ENCODE data around the gene LHPP. TPM values are rescaled to one million over a fixed set of nuclear protein-coding genes. Genes with fewer than 3 reads are reported as not detected.
"Not testable (repeated sequence)": the region's sequence is repeated elsewhere in the genome, so short reads cannot be mapped to it uniquely, and the experiment has no call there.

Gene LHPP
- total RNA-seq, 1 experiment from 2014 or later = 6.6 TPM

GRCh38 chr10:124433461-124433860, 28.2 kb upstream of the LHPP start:
- Histone ChIP-seq H3K4me1 (ENCODE audit: insufficient read depth, low read length) (peaks cover 10% of the 10 kb centered on the region), H3F3A (ENCODE audit: low read length, unreplicated experiment) (no peaks in the 10 kb centered on the region), H3K27ac (ENCODE audit: low read length) (no peak overlapping the region), H3K9ac (ENCODE audit: low read length) (no peak overlapping the region), H3K36me3 (ENCODE audit: low read depth, low read length) (no peaks in the 10 kb centered on the region), H3K79me2 (ENCODE audit: low read length) (no peaks in the 10 kb centered on the region), H2AFZ (ENCODE audit: low read length) (no peak overlapping the region), H3K4me2 (ENCODE audit: low read length) (no peak overlapping the region), H3K9me3 (ENCODE audit: low read length) (no peaks in the 10 kb centered on the region), H4K20me1 (ENCODE audit: low read length) (no peaks in the 10 kb centered on the region), H3K9me2 (replicated peaks; ENCODE audit: low read length) (no peaks in the 10 kb centered on the region), H3K27me3 (ENCODE audit: low read length) (no peaks in the 10 kb centered on the region), H3K4me3 (ENCODE audit: low read length) (no peak overlapping the region)
- TF ChIP-seq, protein P1, sequence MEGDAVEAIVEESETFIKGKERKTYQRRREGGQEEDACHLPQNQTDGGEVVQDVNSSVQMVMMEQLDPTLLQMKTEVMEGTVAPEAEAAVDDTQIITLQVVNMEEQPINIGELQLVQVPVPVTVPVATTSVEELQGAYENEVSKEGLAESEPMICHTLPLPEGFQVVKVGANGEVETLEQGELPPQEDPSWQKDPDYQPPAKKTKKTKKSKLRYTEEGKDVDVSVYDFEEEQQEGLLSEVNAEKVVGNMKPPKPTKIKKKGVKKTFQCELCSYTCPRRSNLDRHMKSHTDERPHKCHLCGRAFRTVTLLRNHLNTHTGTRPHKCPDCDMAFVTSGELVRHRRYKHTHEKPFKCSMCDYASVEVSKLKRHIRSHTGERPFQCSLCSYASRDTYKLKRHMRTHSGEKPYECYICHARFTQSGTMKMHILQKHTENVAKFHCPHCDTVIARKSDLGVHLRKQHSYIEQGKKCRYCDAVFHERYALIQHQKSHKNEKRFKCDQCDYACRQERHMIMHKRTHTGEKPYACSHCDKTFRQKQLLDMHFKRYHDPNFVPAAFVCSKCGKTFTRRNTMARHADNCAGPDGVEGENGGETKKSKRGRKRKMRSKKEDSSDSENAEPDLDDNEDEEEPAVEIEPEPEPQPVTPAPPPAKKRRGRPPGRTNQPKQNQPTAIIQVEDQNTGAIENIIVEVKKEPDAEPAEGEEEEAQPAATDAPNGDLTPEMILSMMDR (conservative IDR thresholded peaks at IDR 0.05; ENCODE audit: low read depth, low read length) = no peak
- no peak for TF ChIP-seq EZH2phosphoT487 (IDR thresholded peaks at IDR 0.05; ENCODE audit: borderline replicate concordance, low read length)
- no peak for TF ChIP-seq EZH2 (IDR thresholded peaks at IDR 0.05; ENCODE audit: low read length, unreplicated experiment)
- no peak for DNase-seq
- intact Hi-C loops (cut with micrococcal nuclease) = no loop called here
- ChIA-PET CTCF (no interaction called here), POLR2A (ENCODE audit: unreplicated experiment) (interaction anchor here (0.6 kb wide), 1 partner anchor 1287 kb away, joined by 9 read pairs; no protein-coding TSS in a partner anchor)
- no TSS peak for BruUV-seq (replicated peaks)
- no peak for ATAC-seq

GRCh38 chr10:124435683-124436082, 25.9 kb upstream of the LHPP start:
- H3K4me1 ChIP-seq (ENCODE audit: insufficient read depth, low read length); BruUV-seq (replicated peaks); H2AFZ ChIP-seq (ENCODE audit: low read length); H3K4me3 ChIP-seq (ENCODE audit: low read length); H4K20me1 ChIP-seq (ENCODE audit: low read length); DNase-seq; CTCF ChIA-PET; H3K36me3 ChIP-seq (ENCODE audit: low read depth, low read length); POLR2A ChIA-PET (ENCODE audit: unreplicated experiment); H3K4me2 ChIP-seq (ENCODE audit: low read length); H3K9me3 ChIP-seq (ENCODE audit: low read length); H3F3A ChIP-seq (ENCODE audit: low read length, unreplicated experiment); H3K9ac ChIP-seq (ENCODE audit: low read length); H3K27me3 ChIP-seq (ENCODE audit: low read length); intact Hi-C loops (cut with micrococcal nuclease); H3K9me2 ChIP-seq (replicated peaks; ENCODE audit: low read length); ATAC-seq; H3K27ac ChIP-seq (ENCODE audit: low read length); H3K79me2 ChIP-seq (ENCODE audit: low read length): not testable (repeated sequence)

DNA sequence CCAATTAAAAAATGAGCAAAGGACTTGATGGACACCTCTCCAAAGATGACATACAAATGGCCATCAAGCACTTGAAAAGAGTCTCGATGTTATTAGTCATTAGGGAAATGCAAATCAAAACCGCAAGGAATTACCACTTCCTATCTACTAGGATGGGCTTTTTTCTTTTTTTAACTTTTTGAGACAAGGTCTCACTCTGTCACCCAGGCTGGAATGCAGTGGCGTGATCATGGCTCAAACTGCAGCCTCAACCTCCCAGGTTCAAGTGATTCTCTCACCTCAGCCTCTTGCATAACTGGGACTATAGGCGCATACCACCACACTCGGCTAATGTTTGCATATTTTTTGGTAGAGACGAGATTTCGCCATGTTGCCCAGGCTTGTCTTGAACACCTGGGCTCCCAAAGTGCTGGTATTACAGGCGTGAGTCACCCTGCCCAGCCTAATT, 25.4 kb upstream of the LHPP start:
- no peak for DNase-seq
- no peak overlapping the region for H3K4me2 ChIP-seq (ENCODE audit: low read length)
- ATAC-seq = no peak

GRCh38 chr10:124441694-124442093, 19.9 kb upstream of the LHPP start:
- H2AFZ ChIP-seq (ENCODE audit: low read length); H3K4me3 ChIP-seq (ENCODE audit: low read length); H3K9me2 ChIP-seq (replicated peaks; ENCODE audit: low read length); H3K79me2 ChIP-seq (ENCODE audit: low read length); POLR2A ChIA-PET (ENCODE audit: unreplicated experiment); H3K27ac ChIP-seq (ENCODE audit: low read length); CTCF ChIA-PET; H3K27me3 ChIP-seq (ENCODE audit: low read length); intact Hi-C loops (cut with micrococcal nuclease); H3F3A ChIP-seq (ENCODE audit: low read length, unreplicated experiment); H3K36me3 ChIP-seq (ENCODE audit: low read depth, low read length); H3K9ac ChIP-seq (ENCODE audit: low read length); H4K20me1 ChIP-seq (ENCODE audit: low read length); H3K4me2 ChIP-seq (ENCODE audit: low read length); H3K4me1 ChIP-seq (ENCODE audit: insufficient read depth, low read length); ATAC-seq; H3K9me3 ChIP-seq (ENCODE audit: low read length); BruUV-seq (replicated peaks); DNase-seq: not testable (repeated sequence)

More for the DNA sequence above, 25.4 kb upstream of the LHPP start:
- no peaks in the 10 kb centered on the region for H3K36me3 ChIP-seq (ENCODE audit: low read depth, low read length)
- ChIA-PET POLR2A (ENCODE audit: unreplicated experiment) (no interaction called here), CTCF (no interaction called here)
- no TSS peak for BruUV-seq (replicated peaks)
- no peak overlapping the region for H3K9ac ChIP-seq (ENCODE audit: low read length)
- no peak overlapping the region for H3K4me3 ChIP-seq (ENCODE audit: low read length)
- H3K27ac ChIP-seq (ENCODE audit: low read length) = no peak overlapping the region
- H4K20me1 ChIP-seq (ENCODE audit: low read length) = no peaks in the 10 kb centered on the region
- H3K79me2 ChIP-seq (ENCODE audit: low read length) = no peaks in the 10 kb centered on the region
- no peaks in the 10 kb centered on the region for H3F3A ChIP-seq (ENCODE audit: low read length, unreplicated experiment)
- H3K4me1 ChIP-seq (ENCODE audit: insufficient read depth, low read length) = peaks cover 8% of the 10 kb centered on the region; the same call in 1 of the 2 replicates
- no peaks in the 10 kb centered on the region for H3K9me2 ChIP-seq (replicated peaks; ENCODE audit: low read length)
- no peak overlapping the region for H2AFZ ChIP-seq (ENCODE audit: low read length)
- TF ChIP-seq, protein P1 (conservative IDR thresholded peaks at IDR 0.05; ENCODE audit: low read depth, low read length) = no peak
- TF ChIP-seq EZH2 (IDR thresholded peaks at IDR 0.05; ENCODE audit: low read length, unreplicated experiment) (no peak), EZH2phosphoT487 (IDR thresholded peaks at IDR 0.05; ENCODE audit: borderline replicate concordance, low read length) (no peak)
- no peaks in the 10 kb centered on the region for H3K9me3 ChIP-seq (ENCODE audit: low read length)
- intact Hi-C loops (cut with micrococcal nuclease) = no loop called here
- H3K27me3 ChIP-seq (ENCODE audit: low read length) = no peaks in the 10 kb centered on the region
